GM21723 (cell line): ENCODE results near the gene TUBG2.

Source experiments
- ATAC-seq: cut with Tn5 transposase; IDR thresholded peaks from one replicate; pipeline ENCODE4 v1.9.1; 2021; ENCODE audit warnings: mild to moderate bottlenecking, moderate library complexity; ENCODE audit not compliant: unreplicated experiment

Gene TUBG2

DNA sequence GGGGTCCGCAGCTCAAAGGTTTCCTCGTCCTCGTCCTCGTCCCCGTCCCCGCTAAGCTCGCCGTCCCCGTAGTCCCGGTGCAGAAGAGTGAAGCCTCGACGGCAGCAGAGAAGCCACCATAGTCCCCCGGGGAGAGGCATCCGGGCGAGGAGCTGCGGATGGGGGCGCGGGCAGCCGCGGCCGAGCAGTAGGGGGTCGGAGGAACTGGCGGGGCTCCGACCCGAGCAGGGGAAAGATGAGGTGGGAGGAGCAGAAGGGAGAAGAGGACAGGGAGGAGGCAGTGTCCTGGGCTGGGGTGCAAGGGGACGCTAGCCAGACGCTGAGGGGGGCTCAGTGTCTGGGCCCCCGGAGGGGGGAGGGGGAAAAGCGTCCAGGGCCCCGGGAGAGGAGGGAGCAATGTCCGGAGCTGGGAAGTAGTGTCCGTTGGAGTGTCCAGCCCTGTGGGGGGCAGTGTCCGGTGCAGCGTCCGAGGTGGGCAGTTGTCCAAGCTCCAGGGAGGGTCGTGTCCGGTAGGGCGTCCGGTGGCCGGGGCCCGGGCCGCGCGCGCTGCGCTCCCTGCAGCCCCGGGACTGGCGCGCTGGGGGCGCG is 17.4 kb downstream of the TUBG2 start, which contains the start of gene PLEKHH3:
PLEKHH3 (minus strand) TSS at position 571 of the 588 bp plus-strand sequence; CDS start at position 140, 431 bp downstream.
- no peak for ATAC-seq

DNA sequence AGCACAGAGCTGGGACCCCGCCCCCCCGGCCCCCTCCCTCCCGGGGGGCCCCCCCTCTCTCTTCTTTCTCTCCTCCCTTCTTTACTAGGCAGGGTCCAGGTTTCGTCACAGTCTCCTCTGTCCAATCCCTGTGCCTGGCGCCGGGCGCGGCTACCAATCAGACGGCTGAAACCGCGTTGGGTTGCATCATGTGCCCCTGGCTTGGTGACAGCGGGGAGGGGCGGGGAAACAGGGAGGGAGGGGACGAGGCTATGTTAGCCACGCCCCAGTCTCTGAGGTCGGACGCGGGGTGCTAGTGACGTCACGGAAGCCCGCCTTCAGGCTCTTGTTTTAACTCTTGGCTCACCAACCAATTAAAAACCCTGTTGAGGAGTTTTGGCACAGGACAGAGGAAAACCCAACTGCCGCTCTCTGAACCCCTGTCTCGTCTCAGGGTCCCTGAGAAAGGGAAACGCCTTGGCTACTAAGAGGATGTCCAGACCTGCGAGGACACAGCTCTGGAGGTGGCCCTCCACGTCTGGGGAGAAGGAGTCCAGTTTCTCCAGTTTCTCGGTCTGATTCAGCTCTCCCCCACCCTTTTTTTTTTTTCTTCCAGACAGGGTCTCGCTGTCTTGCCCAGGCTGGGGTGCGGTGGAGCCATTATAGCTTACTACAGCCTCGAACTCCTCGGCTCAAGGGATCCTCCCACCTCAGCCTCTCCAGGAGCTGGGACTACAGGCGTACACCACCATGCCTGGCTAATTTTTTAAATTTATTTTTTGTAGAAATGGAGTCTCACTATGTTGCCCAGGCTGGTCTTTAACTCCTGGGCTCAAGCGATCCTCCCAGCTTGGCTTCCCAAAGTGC is 18.2 kb downstream of the TUBG2 start:
- ATAC-seq: peak; percentile 54

DNA sequence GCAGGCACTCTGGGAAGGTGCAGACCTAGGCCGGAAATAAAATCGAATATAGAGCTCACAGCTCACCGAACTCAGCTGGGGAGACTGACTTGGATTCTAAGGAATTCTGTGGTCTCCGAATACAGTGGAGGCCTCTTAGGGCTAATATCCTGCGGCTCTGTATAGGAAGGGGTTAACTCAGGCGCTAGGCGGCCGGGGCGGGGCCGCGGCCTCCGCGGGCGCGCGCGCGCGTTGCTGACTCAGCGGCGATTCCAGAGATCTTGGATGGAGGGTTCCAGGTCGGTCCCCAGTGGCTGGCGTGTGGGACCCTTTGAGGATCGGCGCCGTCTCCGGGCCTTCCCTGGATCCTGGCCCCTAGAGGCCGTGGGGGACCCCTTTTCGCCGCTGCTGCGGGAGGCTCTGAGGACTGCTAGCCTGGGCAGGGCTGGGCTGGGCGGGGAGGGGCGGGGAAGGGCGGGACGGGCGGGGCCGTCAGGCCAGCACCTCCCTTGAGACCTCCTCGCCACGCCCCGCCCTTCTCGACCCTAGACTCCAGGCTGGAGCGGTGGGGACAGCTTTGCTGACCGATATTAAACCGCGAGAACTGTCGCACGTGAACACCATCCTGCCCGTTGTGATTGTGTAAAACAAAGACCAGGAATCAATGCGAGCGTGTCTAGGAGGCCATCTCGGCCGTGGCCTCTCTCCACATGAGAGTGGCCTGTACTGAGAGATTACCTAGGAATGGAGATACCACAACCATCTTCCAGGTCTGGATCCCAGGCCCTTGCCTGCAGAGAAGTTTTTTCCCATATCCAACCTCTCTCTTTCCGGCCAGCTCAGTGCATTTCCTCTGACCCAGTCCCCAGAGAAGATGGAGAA is 19.1 kb downstream of the TUBG2 start:
- no peak for ATAC-seq

DNA sequence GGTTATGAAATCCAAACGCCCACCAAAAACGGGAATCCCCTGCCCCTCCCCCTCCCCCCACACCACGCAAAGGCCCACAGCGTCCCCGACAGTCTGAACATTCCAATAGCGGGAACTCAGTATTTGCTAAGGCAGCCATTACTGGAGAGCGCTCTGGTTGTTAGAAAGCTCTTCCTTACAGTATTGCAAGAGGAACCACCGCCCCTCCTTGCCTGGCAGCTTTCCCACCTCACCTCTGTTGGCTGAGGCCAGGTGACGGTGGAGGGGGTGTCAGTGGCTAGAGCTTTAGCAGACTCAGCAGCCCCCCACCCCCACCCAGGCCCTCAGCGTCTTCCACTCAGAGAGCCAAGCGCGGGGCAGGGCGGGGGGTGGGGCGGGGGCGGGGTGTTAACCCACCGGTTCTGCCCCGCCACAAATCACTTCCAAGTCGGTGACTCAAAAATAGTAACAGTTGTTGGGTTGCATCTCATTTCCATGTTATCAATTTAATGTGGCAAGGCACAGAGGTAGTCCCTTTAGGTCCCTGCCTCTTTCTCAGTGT is 19.9 kb downstream of the TUBG2 start:
- ATAC-seq: no peak

DNA sequence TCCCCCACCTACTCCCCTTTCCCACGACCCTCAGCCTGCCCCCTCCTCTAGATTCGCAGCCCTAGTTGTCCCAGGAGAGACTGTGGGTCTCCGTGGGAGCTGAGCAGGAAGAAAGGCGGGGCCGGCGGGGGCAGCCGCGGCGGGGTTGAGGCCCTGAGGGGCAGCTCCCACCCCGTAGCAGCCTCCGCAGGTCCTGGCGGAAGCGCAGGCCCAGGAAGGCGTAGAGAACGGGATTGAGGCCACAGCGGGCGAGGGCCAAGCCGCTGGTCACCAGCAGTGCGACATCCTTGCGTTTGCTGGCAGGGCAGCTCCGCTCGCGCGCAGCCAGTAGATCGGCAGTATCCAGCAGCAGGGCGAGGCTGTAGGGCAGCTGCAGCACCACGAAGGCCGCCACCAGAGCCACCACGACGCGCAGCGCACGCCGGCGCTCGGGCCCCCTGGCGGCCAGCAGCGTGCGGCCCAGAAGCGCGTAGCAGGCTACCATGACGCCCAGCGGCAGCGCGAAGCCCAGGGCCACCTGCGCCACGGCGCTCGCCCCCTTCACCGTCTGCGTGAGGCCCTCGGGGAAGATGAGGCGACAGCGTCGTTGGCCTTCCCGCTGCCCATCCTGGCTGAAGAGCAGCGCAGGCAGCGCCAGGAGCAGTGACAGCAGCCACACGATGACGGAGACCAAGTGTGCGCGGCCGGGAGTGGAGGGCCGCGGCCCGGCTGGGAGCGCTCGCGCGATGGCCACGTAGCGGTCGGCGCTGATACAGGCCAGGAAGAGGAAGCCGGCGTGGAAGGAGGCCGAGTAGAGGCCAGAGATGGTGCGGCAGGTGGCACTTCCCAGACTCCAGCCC is 20.6 kb downstream of the TUBG2 start:
- no peak for ATAC-seq

- no peak for ATAC-seq
These were observed 21.3 kb downstream of the TUBG2 start for GRCh38 chr17:42680331-42680808.

- ATAC-seq: no peak
These were observed 23.1 kb downstream of the TUBG2 start, which contains the start of gene CNTNAP1 for GRCh38 chr17:42681976-42682721. Gene CNTNAP1 (plus strand): TSS chr17:42682531. CDS start chr17:42682830, 299 bp downstream.

GRCh38 chr17:42682722-42683403 is 23.8 kb downstream of the TUBG2 start:
- no peak for ATAC-seq

GRCh38 chr17:42683407-42684034 is 24.4 kb downstream of the TUBG2 start:
- no peak for ATAC-seq

DNA sequence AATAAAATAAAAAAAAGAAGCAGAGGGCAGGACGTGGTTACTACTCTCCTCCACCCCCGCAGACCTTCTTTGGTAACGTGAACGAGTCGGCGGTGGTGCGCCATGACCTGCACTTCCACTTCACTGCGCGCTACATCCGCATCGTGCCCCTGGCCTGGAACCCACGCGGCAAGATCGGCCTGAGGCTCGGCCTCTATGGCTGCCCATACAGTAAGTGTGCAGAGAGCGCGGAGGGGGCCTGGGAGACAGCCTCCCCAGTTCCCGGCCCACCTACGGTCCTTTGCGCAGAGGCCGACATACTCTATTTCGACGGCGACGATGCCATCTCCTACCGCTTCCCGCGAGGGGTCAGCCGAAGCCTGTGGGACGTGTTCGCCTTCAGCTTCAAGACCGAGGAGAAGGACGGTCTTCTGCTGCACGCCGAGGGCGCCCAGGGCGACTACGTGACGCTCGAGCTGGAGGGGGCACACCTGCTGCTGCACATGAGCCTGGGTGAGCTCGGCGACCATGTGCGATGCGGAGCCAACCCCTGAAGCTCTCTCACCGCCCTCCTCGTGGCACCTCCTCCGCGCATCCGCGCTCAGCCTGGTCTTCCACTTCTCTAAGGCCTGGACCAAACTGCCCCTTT is 26.0 kb downstream of the TUBG2 start:
- no peak for ATAC-seq

DNA sequence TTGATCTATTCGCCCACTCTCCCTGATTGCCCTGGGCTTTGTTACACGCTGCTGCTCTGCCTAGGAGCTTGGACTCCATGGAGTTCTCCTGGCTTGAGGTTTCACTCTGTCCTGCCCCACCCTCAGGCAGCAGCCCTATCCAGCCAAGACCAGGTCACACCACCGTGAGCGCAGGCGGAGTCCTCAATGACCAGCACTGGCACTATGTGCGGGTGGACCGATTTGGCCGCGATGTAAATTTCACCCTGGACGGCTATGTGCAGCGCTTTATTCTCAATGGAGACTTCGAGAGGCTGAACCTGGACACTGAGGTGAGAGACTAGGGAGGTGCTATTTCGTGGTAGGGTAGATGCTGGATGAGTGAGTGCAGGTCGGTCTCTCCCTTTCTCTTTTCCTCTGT is 26.7 kb downstream of the TUBG2 start:
- no peak for ATAC-seq

GRCh38 chr17:42686520-42687128 is 27.5 kb downstream of the TUBG2 start:
- no peak for ATAC-seq

- ATAC-seq: no peak
These were observed 28.7 kb downstream of the TUBG2 start for GRCh38 chr17:42687707-42688320.

- no peak for ATAC-seq
These were observed 31.5 kb downstream of the TUBG2 start for GRCh38 chr17:42690596-42690995.

GRCh38 chr17:42691021-42691545 is 32.0 kb downstream of the TUBG2 start:
- no peak for ATAC-seq

- ATAC-seq: no peak
These were observed 33.4 kb downstream of the TUBG2 start for GRCh38 chr17:42692489-42692888.

DNA sequence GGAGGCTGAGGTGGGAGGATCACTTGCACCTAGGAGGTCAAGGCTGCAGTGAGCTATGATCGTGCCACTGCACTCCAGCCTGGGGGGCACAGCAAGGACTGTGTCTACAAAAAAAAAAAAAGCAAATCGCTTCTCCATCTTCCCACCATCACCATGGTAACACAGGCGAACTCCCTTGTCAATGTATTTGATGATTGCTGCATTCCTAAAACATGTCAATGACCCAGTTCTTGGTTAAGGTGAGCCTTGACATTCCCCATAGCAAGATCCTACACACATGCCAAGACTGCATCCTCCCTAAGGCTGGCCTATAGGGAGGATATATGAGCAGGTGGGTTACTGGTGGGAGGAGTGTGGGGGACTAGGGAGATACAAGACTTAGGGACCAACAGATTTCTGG is 35.4 kb downstream of the TUBG2 start:
- no peak for ATAC-seq
